Gastroesophageal sphincter (tissue), 4 donors: ENCODE measurements around the gene AGAP3. TPM values are rescaled to one million over a fixed set of nuclear protein-coding genes. Genes with fewer than 3 reads are reported as not detected.
A peak's percentile ranks its signal among the peaks of the same experiment; 100 is the strongest.

Experiments used
- ATAC-seq: fragments of 150-250 bp; one replicate; pipeline ENCODE4 v1.9.1; 2016; ENCODE audit warnings: mild to moderate bottlenecking, moderate library complexity
- H3K27ac ChIP-seq, 4 donors: fragments of 200-600 bp; sonication (generic) in 3 of 4; 1 replicate in 3 of 4; 2 replicates in 1 of 4; pipeline ENCODE4 v1.5.1; 2016 to 2019
- H3K27me3 ChIP-seq: fragments of 200-600 bp; sonication (generic); one replicate; pipeline ENCODE4 v1.5.1; 2019
- H3K36me3 ChIP-seq, 2 donors: fragments of 200-600 bp; sonication (generic); one replicate each; pipeline ENCODE4 v1.5.1; 2019; ENCODE audit warnings: control low read depth in 1 of 2
- H3K4me1 ChIP-seq, 3 donors: fragments of 200-600 bp; sonication (generic); 1 replicate in 2 of 3; 2 replicates in 1 of 3; pipeline ENCODE4 v1.5.1; 2016 to 2019; ENCODE audit warnings: control low read depth in 2 of 3
- H3K4me3 ChIP-seq, 2 donors: fragments of 200-600 bp; sonication (generic); one replicate each; pipeline ENCODE4 v1.5.1; 2019; ENCODE audit warnings: mild to moderate bottlenecking in 1 of 2, moderate library complexity in 1 of 2
- H3K9me3 ChIP-seq, 3 donors: fragments of 200-600 bp; sonication (generic); one replicate each; pipeline ENCODE4 v1.5.1; 2017 to 2019; ENCODE audit warnings: control low read depth in 2 of 3
- EP300 ChIP-seq: sonication (generic); formaldehyde crosslinking; IDR thresholded peaks from one replicate; pipeline ENCODE4 v1.6.1; 2017; ENCODE audit warnings: antibody characterized with exemption, mild to moderate bottlenecking
- POLR2A ChIP-seq, 2 donors: fragments of 450-650 bp; IDR thresholded peaks; one replicate each; pipeline ENCODE4 v1.6.1; 2017; ENCODE audit warnings: antibody characterized with exemption in 2 of 2, mild to moderate bottlenecking in 2 of 2, moderate library complexity in 1 of 2
- POLR2AphosphoS5 ChIP-seq: sonication (generic); formaldehyde crosslinking; IDR thresholded peaks from one replicate; pipeline ENCODE4 v1.6.1; 2017; ENCODE audit warnings: antibody characterized with exemption
- WGBS, 2 donors: methylation state at CpG; one replicate each; pipeline ENCODE4 v1.1.5; 2018; ENCODE audit warnings: low coverage in 1 of 2; 5-methylcytosine and 5-hydroxymethylcytosine counted together
- total RNA-seq, 4 donors: library from RNA; depleted of rRNA; stranded (reverse); fragments of >200 nt; gene quantifications; one replicate each; pipeline ENCODE4 v1.1.0, GENCODE V29; 2016
- TF ChIP-seq, protein P1 (sequence below), 4 experiments: fragments of 200-600 bp in 2 of 4; fragments of 450-650 bp in 2 of 4; sonication (generic) in 1 of 4; IDR thresholded peaks; one replicate each; pipeline ENCODE4 v1.5.1; 2017 to 2019; ENCODE audit warnings: antibody characterized with exemption in 4 of 4, mild to moderate bottlenecking in 2 of 4, moderate library complexity in 2 of 4

Gene AGAP3
- total RNA-seq, 4 donors from 2014 or later: 36.3 to 68.2 (median 55.7) TPM

- no peak overlapping the region for H3K27ac ChIP-seq
- no peaks in the 10 kb centered on the region for H3K27me3 ChIP-seq
- WGBS, 2 donors: 67 to 79% methylated on average over 5 to 15 of the region's 17 CpGs
- no peak for ATAC-seq
- TF ChIP-seq POLR2A (IDR thresholded peaks at IDR 0.05) (no peak), EP300 (no peak), POLR2AphosphoS5 (no peak)
- TF ChIP-seq, protein P1, sequence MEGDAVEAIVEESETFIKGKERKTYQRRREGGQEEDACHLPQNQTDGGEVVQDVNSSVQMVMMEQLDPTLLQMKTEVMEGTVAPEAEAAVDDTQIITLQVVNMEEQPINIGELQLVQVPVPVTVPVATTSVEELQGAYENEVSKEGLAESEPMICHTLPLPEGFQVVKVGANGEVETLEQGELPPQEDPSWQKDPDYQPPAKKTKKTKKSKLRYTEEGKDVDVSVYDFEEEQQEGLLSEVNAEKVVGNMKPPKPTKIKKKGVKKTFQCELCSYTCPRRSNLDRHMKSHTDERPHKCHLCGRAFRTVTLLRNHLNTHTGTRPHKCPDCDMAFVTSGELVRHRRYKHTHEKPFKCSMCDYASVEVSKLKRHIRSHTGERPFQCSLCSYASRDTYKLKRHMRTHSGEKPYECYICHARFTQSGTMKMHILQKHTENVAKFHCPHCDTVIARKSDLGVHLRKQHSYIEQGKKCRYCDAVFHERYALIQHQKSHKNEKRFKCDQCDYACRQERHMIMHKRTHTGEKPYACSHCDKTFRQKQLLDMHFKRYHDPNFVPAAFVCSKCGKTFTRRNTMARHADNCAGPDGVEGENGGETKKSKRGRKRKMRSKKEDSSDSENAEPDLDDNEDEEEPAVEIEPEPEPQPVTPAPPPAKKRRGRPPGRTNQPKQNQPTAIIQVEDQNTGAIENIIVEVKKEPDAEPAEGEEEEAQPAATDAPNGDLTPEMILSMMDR (IDR thresholded peaks at IDR 0.05): no peak
- no peak overlapping the region for H3K4me3 ChIP-seq
- no peaks in the 10 kb centered on the region for H3K9me3 ChIP-seq
- H3K36me3 ChIP-seq: peaks cover 0 to 14% of the 10 kb centered on the region in 2 donors
- peaks cover 0 to 67% (median 29%) of the 10 kb centered on the region in 3 donors for H3K4me1 ChIP-seq
Measured at GRCh38 chr7:151095828-151096475, 9.7 kb downstream of the AGAP3 start.

DNA sequence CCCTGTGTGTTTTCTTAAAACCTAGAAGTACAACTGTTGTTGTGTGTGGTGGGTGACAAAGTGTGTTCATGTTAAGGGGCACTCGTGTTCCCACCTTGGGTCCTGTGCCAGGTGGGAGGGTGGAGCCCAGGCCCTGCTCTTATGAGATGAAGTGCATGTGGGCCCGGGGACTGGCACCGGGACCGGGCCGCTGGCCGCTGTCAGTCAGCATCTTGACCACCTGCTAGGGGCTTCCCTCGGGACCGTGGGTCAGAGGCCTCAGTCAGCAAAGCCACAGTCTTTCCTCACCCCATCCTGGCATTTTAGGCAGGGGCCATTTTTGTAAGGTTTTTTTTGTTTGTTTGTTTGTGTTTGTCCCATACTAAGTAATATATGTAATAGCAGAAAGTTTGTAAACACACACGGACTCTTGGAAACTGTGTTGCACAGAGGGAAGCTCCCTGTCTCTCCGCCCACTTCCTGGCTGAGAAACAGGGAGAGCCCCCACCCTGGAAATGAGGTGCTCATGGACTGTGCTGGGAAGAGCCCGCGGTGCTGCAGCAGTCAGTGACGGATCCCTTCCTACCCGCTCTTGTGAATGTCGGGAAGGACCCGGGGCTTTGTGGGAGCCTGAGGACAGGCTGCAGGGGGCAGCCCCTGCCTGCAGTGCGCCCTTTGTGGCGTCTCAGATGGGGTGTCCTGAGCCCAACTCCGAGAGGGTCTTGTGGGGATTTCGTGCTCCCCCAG lies 13.4 kb downstream of the AGAP3 start:
- Histone ChIP-seq H3K27ac (no peak overlapping the region), H3K36me3 (peaks cover 0 to 11% of the 10 kb centered on the region in 2 donors), H3K4me3 (no peak overlapping the region), H3K4me1 (peaks cover 0 to 54% (median 18%) of the 10 kb centered on the region in 3 donors), H3K9me3 (no peaks in the 10 kb centered on the region), H3K27me3 (no peaks in the 10 kb centered on the region)
- 45 to 54% methylated on average over 5 to 9 of the region's 20 CpGs for WGBS, 2 donors
- peak; percentile 47 for ATAC-seq
- TF ChIP-seq, protein P1 (IDR thresholded peaks at IDR 0.05): no peak
- TF ChIP-seq EP300 (no peak), POLR2A (IDR thresholded peaks at IDR 0.05) (no peak), POLR2AphosphoS5 (no peak)

DNA sequence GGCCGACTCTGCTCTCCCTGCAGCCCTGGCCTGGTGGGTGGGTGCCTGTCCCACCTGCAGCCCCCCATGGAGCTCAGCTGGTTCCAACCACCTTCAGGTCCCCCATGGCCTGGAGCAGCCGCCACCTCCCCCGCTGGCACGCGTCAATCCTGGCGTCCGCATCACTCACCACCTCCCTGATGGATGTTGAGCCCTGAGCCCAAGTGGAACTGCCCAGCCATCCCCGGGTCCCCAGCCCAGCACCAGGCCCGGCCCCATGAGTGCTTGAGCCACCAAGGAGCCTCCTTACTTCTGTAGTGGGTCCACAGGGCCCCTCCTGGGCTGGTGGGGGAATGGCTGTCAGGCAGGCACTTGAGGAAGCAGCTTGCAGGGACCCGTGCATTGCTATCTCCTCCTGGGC lies 14.6 kb downstream of the AGAP3 start:
- WGBS, 2 donors: no CpG with 5 or more reads among the region's 10 CpGs
- H3K27ac ChIP-seq: no peak overlapping the region
- H3K27me3 ChIP-seq: no peaks in the 10 kb centered on the region
- H3K4me3 ChIP-seq: no peak overlapping the region
- peaks cover 0 to 47% (median 15%) of the 10 kb centered on the region in 3 donors for H3K4me1 ChIP-seq
- TF ChIP-seq POLR2AphosphoS5 (no peak), EP300 (no peak), POLR2A (IDR thresholded peaks at IDR 0.05) (no peak)
- TF ChIP-seq, protein P1 (IDR thresholded peaks at IDR 0.05): no peak
- H3K9me3 ChIP-seq: no peaks in the 10 kb centered on the region
- H3K36me3 ChIP-seq: peaks cover 0 to 15% of the 10 kb centered on the region in 2 donors
- ATAC-seq: no peak

DNA sequence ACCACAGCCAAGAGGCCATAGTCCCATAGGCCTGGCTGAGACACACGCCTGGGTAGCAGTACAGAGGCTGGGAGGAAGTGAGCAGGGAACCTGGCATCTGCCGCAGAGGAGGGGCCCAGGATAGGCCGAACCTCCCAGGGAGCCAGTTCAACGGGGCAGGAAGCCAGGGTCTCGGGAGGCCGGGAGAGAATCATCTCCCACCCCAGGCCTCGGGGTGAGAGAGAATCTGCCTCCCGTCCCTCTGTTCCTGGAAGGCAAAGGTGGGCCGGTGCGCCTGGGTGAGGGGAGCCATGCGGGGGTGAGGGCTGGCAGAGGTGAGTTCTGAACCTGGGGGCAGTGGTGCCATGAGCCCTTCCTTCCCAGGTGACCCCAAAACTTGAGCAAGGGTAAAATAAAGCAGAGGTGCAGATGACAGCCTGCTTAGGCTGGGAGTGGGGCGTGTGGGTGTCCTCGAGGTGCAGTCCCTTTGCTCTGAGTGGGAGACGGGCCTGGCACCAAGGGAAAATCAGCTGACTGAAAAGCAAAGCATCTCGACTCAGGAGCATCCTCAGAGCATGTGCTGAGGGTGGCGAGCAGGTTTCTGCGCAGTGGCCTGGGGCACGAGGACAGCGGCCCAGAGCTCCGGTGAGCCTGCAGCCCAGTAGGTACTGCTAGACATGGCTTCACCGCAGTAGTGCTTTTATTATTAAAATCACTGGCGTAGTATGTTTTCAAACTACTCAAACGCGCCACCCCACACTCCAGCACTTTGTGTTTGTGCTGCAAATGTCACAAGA lies 15.5 kb downstream of the AGAP3 start:
- Histone ChIP-seq H3K9me3 (no peaks in the 10 kb centered on the region), H3K27ac (peak overlapping the region in 1 of 4 donors; percentile 7), H3K4me3 (no peak overlapping the region), H3K27me3 (no peaks in the 10 kb centered on the region), H3K36me3 (peaks cover 0 to 22% of the 10 kb centered on the region in 2 donors), H3K4me1 (peaks cover 0 to 43% (median 15%) of the 10 kb centered on the region in 3 donors)
- ATAC-seq: no peak
- TF ChIP-seq POLR2AphosphoS5: no peak
- 73 to 100% methylated on average over 1 to 10 of the region's 24 CpGs for WGBS, 2 donors

- 50 to 70% methylated on average over 1 to 2 of the region's 3 CpGs for WGBS, 2 donors
- TF ChIP-seq, protein P1 (IDR thresholded peaks at IDR 0.05): no peak
- TF ChIP-seq POLR2AphosphoS5: no peak
- TF ChIP-seq EP300: no peak
- TF ChIP-seq POLR2A (IDR thresholded peaks at IDR 0.05): no peak
- H3K4me1 ChIP-seq: peaks cover 0 to 43% (median 15%) of the 10 kb centered on the region in 3 donors
- ATAC-seq: no peak
- H3K4me3 ChIP-seq: no peak overlapping the region
- H3K9me3 ChIP-seq: no peaks in the 10 kb centered on the region
- H3K36me3 ChIP-seq: peaks cover 0 to 22% of the 10 kb centered on the region in 2 donors
- H3K27ac ChIP-seq: no peak overlapping the region
- H3K27me3 ChIP-seq: no peaks in the 10 kb centered on the region
Measured at GRCh38 chr7:151102991-151103390, 16.7 kb downstream of the AGAP3 start.
